ENCODE data around the gene NAV2.
"Not testable (repeated sequence)": the region's sequence is repeated elsewhere in the genome, so short reads cannot be mapped to it uniquely, and the experiment has no call there.

NAV2 gene

DNA sequence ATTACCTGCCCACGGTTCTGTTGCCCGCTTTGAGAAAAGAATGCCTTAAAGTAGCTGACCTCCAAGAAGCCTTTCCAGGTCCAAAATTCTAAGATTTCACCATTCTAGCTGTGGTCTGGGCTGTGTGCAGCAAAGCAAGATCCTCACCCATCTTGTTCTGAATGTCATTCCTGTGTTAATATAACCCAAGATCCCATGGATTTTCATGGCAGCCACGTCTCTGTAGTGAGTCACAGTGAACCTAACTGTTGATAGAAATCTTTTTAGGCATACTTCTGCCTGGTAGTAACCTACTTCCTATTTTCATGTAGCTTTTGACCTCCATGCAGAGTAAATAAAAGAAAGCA, 210.0 kb downstream of the NAV2 start:
- no peak for DNase-seq
- in situ Hi-C loops (cut with MboI; ENCODE audit: low pct_unique_long_range_greater_than_20kb, low sequenced_read_pairs) = loop anchor here (25.0 kb wide), 1 partner anchor 360 kb away; no protein-coding TSS in a partner anchor

DNA sequence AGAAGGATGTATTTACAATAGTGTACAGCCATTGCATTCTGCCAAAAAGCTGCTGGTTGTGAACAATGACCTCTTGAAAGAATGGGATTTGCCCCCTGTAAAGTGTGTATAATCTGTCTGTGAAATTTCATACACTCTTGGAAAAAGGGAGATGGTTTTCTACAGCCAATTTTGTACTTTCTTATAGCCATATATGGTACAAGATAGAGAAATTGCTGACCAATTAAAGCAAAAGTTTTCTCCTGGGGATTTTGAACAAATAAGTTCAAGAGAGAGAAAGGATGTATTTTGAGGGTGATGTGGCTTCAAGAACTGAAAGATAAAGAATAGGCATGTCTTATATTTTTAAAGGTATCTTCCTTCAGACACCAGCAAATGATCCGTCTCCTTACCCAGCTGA, 211.0 kb downstream of the NAV2 start:
- in situ Hi-C loops (cut with MboI; ENCODE audit: low pct_unique_long_range_greater_than_20kb, low sequenced_read_pairs) = loop anchor here (25.0 kb wide), 1 partner anchor 361 kb away; no protein-coding TSS in a partner anchor
- no peak for DNase-seq

DNA sequence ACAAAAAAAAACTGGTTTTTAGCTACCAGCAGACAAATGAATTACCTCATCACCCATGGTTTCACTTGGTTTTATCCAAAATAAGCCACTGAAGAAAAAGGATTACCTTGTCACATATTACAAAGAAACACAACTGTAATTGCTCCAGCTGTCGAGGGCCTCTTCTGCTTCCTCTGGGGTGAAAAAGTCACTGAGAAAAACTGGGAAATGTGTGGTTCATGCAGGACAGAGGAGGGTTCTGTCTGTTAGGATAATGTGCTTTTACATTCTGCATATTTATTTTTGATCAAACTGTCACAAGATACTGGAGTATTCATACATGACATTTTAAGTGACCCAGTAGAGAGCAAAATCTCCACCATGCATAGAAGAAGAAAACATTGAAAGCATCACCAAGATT, 211.7 kb downstream of the NAV2 start:
- no peak for DNase-seq
- in situ Hi-C loops (cut with MboI; ENCODE audit: low pct_unique_long_range_greater_than_20kb, low sequenced_read_pairs) = loop anchor here (25.0 kb wide), 1 partner anchor 362 kb away; no protein-coding TSS in a partner anchor

DNA sequence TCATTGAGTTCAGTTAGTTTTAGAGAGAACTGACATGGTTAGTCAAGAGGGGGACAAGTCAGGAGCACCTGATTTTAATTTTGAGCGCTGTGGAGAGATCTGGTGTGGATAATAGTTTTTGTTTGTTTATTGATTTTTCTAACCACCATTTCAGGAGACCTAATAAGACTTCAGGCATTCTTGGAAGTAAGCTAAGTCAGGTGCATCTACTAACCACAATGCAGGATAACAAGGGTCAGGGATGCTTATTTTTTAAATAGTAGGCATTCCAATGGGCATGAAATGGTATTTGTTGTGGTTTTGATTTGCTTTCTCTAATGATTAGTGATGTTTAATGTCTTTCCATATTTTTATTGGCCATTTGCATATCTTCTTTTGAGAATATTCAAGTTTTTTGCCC, 212.1 kb downstream of the NAV2 start:
- in situ Hi-C loops (cut with MboI; ENCODE audit: low pct_unique_long_range_greater_than_20kb, low sequenced_read_pairs) = loop anchor here (25.0 kb wide), 1 partner anchor 362 kb away; no protein-coding TSS in a partner anchor
- no peak for DNase-seq

DNA sequence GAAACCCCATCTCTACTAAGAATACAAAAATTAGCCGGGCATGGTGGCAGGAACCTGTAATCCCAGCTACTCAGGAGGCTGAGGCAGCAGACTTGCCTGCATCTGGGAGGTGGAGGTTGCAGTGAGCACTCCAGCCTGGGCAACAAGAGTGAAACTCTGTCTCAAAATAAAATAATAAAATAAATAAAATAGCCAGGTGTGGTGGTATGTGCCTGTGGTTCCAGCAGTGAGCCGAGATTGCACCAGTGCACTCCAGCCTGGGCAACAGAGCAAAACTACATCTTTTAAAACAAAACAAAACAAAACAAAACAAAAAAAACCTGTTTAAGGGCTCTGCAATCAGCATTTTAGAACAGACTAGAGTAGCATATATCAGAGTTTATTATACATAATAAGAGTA, 214.8 kb downstream of the NAV2 start:
- DNase-seq; in situ Hi-C loops (cut with MboI; ENCODE audit: low pct_unique_long_range_greater_than_20kb, low sequenced_read_pairs): not testable (repeated sequence)

DNA sequence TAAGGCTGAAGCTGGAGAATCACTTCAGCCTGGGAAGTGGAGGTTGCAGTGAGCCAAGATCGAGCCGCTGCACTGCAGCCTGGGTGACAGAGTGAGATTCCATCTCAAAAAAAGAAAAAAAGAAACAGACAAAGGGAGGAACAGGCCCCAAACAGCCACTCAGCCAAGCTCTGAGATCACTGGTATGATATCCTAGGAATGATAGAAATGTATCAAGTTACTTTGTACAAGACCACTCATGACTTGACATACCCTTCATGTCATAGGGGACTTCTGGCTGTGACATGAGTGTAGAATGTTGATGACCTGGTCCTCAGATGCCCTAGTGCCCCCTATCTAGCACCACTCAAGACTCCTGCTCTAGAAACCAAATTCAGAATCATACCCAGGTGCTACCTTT, 216.5 kb downstream of the NAV2 start:
- in situ Hi-C loops (cut with MboI; ENCODE audit: low pct_unique_long_range_greater_than_20kb, low sequenced_read_pairs) = no loop called here
- no peak for DNase-seq

DNA sequence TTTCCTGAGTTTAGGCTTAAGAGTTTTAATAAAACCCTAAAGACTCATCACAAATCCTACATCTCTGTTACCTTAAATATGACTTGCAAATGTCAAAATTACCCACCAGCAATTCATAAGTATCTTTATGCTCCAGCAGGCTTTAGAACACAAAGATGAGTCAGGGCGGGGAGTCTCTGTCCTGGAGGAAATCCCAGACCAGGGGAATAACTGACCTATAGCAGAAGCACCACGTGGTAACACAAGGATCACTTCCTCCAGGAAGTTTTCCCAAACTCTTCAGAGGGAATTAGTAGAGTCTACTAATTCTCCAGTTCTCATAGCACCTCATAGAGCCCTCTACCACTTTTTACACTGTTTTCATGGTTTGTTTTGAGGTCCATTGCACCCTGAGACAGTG, 217.0 kb downstream of the NAV2 start:
- in situ Hi-C loops (cut with MboI; ENCODE audit: low pct_unique_long_range_greater_than_20kb, low sequenced_read_pairs) = no loop called here
- DNase-seq = no peak

DNA sequence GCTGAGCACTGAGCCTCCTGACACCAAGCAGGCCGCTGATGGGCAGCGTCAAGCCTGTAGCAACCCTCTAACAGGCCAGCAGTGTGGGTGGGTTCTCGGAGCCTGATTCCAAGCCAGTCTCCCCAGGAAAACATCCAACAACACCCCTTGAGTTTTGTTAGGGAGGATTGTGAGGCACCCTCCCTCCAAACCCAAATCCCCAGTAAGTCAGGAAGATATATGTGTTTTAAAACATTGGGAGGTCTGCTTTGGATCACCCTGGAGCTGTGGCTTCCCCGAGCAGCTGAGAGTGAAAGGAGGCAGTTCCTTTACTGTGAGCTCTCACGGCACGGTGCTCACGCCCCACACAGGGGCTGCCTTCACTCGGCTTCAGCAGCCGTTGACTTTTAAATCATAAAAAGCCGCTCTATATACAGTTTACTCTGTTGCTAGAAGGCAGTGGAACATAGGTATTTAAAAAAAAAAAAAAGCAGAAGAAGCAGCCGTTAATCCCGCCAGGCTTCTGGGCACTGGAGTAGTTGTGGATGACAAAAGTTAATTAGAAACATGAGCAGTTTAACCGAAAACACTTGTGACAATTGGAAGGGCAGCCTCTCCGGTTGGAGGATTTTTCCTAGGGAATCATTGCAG, 218.6 kb downstream of the NAV2 start:
- DNase-seq = no peak

DNA sequence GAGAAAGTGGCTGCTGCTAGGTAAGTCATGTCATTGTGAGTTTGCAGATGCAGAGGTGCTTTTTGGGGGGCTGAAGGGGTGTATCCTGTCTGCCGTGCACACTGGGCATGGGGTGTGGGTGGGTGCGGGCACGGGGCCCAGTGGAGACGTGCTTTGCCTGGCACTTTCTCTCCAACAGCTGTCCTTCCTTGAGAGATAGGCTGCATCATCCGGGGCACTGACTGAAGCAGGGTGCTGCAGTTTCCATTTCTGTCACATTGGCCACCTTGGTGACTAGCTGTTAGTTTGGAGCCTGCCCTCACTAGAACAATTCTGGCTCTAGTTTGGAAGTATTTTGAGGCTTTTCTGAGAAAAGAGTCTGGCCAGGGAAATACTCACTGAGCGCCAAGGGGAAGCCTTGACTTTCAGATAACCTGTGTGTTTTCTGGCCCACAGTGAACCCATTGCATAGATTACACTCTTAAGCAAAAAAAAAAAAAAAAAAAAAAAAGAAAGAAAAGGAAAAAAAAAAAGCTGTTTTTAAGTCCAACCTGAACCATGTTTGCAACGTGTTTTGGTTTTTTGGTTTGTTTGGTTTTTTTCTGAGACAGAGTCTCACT, 219.2 kb downstream of the NAV2 start:
- in situ Hi-C loops (cut with MboI; ENCODE audit: low pct_unique_long_range_greater_than_20kb, low sequenced_read_pairs) = no loop called here
- DNase-seq = no peak

More for the DNA sequence above, 218.6 kb downstream of the NAV2 start:
- in situ Hi-C loops (cut with MboI; ENCODE audit: low pct_unique_long_range_greater_than_20kb, low sequenced_read_pairs) = no loop called here

DNA sequence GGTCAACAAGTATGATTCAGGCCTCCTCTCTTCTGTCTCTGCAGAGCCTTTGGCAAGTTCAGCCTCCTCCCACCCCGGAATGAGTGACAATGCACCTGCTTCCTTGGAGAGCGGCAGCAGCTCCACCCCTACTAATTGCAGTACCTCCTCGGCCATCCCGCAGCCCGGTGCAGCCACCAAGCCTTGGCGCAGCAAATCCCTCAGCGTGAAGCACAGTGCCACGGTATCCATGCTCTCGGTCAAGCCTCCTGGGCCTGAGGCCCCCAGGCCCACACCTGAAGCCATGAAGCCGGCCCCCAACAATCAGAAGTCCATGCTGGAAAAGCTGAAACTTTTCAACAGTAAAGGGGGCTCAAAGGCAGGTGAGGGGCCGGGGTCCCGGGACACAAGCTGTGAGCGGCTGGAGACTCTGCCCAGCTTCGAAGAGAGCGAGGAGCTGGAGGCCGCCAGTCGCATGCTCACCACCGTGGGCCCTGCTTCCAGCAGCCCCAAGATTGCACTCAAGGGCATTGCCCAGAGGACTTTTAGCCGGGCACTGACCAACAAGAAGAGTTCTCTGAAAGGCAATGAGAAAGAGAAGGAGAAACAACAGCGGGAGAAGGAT, 220.6 kb downstream of the NAV2 start:
- in situ Hi-C loops (cut with MboI; ENCODE audit: low pct_unique_long_range_greater_than_20kb, low sequenced_read_pairs) = no loop called here
- DNase-seq = no peak

DNA sequence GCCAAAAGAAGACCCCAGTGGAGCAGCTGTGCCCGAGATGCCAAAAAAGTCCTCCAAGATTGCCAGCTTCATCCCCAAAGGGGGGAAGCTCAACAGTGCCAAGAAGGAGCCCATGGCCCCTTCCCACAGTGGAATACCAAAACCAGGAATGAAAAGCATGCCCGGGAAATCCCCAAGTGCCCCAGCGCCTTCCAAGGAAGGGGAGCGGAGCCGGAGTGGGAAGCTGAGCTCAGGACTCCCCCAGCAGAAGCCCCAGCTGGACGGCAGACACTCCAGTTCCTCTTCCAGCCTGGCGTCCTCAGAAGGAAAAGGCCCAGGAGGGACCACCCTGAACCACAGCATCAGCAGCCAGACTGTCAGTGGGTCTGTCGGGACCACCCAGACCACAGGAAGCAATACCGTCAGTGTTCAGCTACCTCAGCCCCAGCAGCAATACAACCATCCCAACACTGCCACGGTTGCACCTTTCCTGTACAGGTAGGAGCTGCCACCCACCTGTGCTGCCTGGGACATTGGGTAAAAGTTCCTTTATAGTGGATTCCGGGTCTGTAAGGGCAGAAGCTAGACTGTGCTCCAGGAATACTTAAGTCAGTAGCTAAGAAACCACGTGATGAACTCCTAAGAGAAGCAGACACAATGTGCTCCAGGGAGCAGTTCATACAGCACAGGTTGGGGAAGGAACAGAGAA, 221.3 kb downstream of the NAV2 start:
- in situ Hi-C loops (cut with MboI; ENCODE audit: low pct_unique_long_range_greater_than_20kb, low sequenced_read_pairs) = no loop called here
- DNase-seq = no peak

DNA sequence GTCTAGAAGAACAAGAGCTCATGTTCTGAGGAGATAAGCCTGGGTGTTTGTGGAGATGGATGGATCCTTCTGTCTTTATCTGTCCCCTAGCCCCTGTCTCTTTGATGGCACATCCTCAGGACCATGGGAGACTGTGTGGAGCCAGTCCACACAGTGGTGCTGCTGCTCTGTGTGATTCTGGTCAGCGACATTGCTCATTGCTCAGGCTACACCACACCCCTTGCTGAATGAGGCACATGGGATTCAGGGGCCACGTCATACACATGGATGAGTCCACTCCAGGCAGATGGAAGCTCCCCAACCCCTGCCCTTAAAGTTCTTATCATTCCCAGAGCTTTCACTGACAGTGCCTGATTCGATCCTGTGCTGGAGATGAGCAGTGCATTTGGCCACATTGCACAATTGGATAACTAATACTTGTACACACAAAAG, 222.2 kb downstream of the NAV2 start:
- DNase-seq = no peak
- in situ Hi-C loops (cut with MboI; ENCODE audit: low pct_unique_long_range_greater_than_20kb, low sequenced_read_pairs) = no loop called here

DNA sequence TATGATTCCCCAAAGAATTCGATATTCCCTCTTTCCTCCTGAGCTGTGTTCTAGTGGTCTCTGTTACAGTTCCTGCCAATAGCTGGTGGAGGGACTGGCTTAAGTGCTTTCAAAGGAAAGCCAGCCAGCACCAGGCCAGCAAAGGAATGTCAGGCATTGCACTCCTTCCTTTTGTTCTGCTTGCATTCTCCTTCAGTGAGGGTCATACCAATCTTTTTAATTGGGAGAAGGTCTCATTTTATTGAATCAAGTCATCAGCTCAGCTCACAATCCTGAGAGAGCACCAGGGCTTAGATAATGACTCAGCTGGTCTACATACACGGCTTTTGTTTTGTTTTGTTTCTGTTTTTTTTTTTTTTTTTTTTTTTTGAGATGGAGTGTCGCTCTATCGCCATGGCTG, 222.9 kb downstream of the NAV2 start:
- in situ Hi-C loops (cut with MboI; ENCODE audit: low pct_unique_long_range_greater_than_20kb, low sequenced_read_pairs) = no loop called here
- no peak for DNase-seq

DNA sequence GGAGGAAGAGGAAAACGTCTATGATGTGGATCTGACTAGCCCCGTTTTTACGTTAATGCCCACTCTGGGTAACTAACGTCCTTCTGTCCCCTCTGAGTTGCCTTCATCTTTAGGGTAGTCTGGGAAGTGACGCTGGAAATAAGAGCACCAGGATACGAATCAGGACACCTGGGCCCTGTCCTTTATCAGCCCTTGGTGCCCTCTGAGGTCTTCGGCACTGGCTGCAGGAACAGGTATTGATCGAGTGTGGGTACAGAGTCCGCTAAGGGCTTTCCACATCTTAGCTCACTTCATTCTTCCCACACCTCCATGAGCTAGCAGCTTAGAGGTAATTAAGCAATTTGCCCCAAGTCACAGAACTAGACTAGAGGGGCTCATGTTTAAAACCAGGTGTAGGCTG, 223.8 kb downstream of the NAV2 start:
- no peak for DNase-seq
- in situ Hi-C loops (cut with MboI; ENCODE audit: low pct_unique_long_range_greater_than_20kb, low sequenced_read_pairs) = no loop called here

DNA sequence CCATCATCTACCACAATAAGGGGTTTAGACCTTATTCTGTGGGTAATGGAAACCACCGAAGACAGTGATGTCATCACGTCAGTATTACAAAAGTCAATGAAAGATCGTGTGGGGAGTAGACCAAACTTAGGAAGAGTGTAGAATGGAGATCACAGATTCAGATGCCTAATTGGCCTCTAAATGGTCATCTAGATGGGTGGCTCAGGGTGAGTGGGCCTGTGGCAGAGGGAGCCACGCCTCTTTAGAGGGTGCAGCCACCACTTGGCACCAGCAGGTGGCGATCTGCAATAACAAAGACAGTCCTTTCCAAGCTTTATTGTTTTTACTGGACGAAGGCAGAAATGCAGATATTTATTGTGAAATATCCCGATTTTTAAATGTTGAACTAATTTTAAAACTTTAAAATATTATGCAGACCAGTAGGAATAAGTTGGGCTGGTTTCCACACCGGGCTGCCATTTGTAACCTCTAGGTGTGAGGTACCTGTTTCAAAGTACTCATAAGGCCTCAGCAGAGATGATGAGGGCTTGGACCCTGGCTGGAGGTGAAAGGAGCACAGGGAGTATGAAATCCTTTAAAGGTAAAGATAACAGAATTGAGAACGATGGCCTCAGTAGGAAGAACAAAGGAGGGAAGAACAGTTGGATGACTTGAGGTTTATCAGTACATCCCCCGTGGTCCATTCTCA, 225.7 kb downstream of the NAV2 start:
- DNase-seq = peak; percentile 53
- in situ Hi-C loops (cut with MboI; ENCODE audit: low pct_unique_long_range_greater_than_20kb, low sequenced_read_pairs) = no loop called here

DNA sequence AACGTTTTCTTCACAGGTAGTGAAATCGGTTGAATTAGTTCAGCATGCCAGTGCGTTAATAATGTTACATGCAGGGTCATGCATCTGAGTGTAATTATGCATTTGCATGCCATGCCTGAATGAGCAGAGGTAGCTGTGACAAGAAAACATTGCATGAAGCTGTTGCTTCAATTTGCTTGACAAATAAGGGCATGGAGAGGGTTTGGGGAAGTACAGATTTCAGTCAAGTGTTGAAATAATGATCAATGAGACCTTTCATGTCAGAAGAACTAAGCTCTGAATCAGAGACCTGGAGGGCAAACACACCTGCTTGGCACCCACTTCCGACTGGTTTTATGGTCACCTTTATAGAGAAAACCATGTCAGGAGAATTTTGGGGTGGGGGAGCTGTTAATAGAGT, 226.2 kb downstream of the NAV2 start:
- in situ Hi-C loops (cut with MboI; ENCODE audit: low pct_unique_long_range_greater_than_20kb, low sequenced_read_pairs) = no loop called here

DNA sequence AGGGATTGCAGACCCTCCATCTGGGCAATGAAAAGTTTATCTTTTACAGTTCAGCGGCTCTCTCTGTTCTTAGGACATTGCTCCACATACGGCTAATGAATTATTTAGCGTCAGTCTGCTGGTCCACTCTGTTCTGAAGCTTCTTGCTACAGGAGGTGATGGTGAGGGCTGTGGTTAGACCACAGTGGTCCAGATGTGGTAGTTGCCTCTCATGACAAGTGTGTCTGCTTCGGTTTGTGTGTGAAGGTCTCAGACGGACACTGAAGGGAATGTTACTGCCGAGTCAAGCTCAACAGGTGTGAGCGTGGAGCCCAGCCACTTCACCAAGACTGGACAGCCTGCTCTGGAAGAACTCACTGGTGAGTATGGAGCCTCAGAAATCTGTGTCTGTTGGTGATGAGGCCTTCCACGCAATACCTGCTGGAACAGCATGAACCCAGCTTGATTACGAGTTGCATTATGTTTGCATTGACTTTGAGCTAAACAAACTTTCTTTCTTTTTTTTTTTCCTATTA, 226.8 kb downstream of the NAV2 start:
- DNase-seq = no peak
- in situ Hi-C loops (cut with MboI; ENCODE audit: low pct_unique_long_range_greater_than_20kb, low sequenced_read_pairs) = no loop called here

More for the DNA sequence above, 226.2 kb downstream of the NAV2 start:
- no peak for DNase-seq

DNA sequence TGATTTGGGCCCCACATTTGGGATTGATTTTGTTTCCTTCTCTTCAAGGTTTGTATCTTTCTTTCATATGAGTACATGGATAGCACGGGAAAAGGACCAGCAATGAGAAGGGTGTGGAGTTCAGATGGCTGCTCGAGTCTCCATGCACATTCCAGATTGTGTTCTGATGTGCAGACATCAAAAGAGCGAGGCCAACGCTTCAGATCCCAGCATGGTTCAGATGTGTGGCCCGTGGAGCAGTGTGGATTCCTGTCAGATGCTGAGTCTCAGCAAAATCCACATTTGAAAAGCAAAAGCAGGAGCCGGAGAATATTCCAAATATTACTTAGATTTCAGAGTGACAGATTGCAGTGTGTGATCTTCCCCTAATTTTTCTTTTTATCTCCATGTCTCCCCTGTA, 228.2 kb downstream of the NAV2 start:
- in situ Hi-C loops (cut with MboI; ENCODE audit: low pct_unique_long_range_greater_than_20kb, low sequenced_read_pairs) = no loop called here
- DNase-seq = no peak

DNA sequence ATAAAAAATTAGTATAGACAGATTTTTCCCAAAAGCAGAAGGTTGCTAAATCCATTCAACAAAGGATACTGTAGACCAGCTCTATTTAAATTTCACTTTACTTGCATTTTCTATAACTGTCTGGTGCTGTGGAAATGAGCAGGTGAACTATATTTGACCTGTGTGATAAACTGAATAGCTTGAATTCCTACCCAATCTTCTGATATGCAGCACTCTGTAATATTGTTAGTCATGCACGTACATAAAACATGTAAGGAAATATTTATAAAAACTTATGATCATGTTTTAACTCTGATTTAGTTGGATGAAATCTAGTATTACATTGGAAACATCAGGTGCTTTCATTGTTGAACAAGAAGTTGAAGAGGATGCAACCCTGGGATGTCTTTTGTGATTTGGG, 234.0 kb downstream of the NAV2 start:
- in situ Hi-C loops (cut with MboI; ENCODE audit: low pct_unique_long_range_greater_than_20kb, low sequenced_read_pairs) = no loop called here
- DNase-seq = no peak

All from KBM-7 (cell line).